ENCODE measurements around the gene PMM2. TPM values are rescaled to one million over a fixed set of nuclear protein-coding genes. Genes with fewer than 3 reads are reported as not detected.

PMM2 gene
- total RNA-seq, 1 experiment from 2014 or later: 58.4 TPM

DNA sequence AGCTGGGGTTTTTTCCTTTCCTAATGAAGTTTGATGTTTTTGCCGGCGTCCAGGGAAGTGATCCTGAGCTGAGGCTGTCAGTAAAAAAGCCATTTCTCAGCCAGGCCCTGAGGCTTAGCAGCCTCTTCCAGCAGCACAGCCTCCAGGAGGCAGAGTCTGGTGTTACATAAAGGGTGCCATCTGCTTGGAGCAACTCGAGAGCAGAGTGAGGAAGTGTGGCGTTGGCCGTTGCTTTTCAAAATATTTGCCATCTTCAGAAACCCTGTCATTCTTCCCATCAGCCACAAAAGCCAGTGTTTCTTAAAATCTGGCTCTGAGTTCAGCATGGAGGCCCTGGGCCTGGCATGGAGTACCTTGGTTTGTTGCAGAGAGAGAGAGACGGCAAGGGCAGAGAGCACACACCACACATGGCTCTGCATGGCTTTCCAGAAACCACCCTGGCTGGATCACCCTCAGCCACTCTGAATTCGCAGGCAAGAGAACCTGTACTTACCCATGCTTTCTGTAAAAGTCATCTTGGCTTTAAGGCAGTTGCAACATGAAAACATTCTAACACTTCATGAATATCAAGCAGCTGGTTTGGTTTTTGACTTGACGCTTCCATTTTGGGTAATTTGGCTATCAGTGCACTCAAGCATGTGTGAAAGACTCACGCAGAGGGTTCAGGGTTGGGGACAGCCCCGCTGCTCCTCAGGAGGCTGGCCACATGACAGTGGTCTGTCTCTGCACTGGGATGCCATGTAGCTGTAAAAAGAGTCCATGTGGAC is 21.0 kb downstream of the PMM2 start:
- no peak for TF ChIP-seq SIN3A (IDR thresholded peaks at IDR 0.05; ENCODE audit: borderline replicate concordance, insufficient read depth, low read depth, low read length)
- H3K9me3 ChIP-seq (ENCODE audit: control insufficient read depth, insufficient read depth, low read depth, low read length): no peaks in the 10 kb centered on the region
- no peak overlapping the region for H3K27ac ChIP-seq (ENCODE audit: low read length)
- ATAC-seq: no peak
- BruUV-seq (replicated peaks): no TSS peak
- ChIA-PET POLR2A (no interaction called here), CTCF (no interaction called here)
- H3K4me3 ChIP-seq (ENCODE audit: low read depth in 2 of 2, low read length in 2 of 2): no peak overlapping the region
- no peaks in the 10 kb centered on the region for H3K27me3 ChIP-seq (ENCODE audit: control insufficient read depth, insufficient read depth, low read length)
- no peaks in the 10 kb centered on the region for H3K4me1 ChIP-seq (ENCODE audit: control insufficient read depth, insufficient read depth, low read length)
- intact Hi-C loops (cut with micrococcal nuclease; ENCODE audit: unreplicated experiment): no loop called here
- DNase-seq (ENCODE audit: low read depth, low spot score): no peak
- H3K36me3 ChIP-seq (ENCODE audit: control insufficient read depth, insufficient read depth, low read length): peaks cover 10% of the 10 kb centered on the region; the same call in 1 of the 2 replicates
- in situ Hi-C loops (cut with HindIII; ENCODE audit: low pct_unique_long_range_greater_than_20kb, low sequenced_read_pairs): no loop called here

DNA sequence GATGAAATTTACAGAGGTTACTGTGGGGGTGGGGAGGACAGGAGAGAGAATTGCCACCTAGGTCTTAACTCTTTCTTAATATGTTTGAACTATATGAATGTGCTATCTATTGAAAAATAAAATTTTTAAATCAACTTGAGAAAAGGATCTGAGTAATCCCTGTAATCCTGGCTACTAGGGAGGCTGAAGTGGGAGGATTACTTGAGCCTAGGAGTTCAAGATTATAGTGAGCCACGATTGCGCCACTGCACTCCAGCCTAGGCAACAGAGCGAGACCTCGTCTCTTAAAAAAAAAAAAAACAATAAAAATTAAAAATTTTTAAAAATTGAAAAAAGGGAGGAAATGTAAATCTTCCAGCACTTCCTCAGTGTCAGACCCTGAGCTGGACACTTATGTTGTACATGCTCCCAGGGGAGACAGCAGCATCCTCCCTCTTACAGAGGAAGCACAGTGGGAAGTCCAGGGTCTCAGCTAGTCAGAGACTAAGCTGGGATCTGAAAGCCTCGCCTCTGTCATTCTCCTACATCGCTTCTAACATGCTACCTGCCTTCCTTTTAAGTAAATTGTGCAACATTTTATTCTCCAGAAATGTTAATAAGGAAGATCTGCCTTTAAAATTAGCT is 21.9 kb downstream of the PMM2 start:
- no peak overlapping the region for H3K4me3 ChIP-seq (ENCODE audit: low read depth in 2 of 2, low read length in 2 of 2)
- in situ Hi-C loops (cut with HindIII; ENCODE audit: low pct_unique_long_range_greater_than_20kb, low sequenced_read_pairs): no loop called here
- CTCF ChIA-PET: no interaction called here
- DNase-seq (ENCODE audit: low read depth, low spot score): no peak
- intact Hi-C loops (cut with micrococcal nuclease; ENCODE audit: unreplicated experiment): no loop called here
- peaks cover 15% of the 10 kb centered on the region; the same call in 1 of the 2 replicates for H3K36me3 ChIP-seq (ENCODE audit: control insufficient read depth, insufficient read depth, low read length)
- H3K4me1 ChIP-seq (ENCODE audit: control insufficient read depth, insufficient read depth, low read length): no peaks in the 10 kb centered on the region
- no peaks in the 10 kb centered on the region for H3K9me3 ChIP-seq (ENCODE audit: control insufficient read depth, insufficient read depth, low read depth, low read length)
- no peaks in the 10 kb centered on the region for H3K27me3 ChIP-seq (ENCODE audit: control insufficient read depth, insufficient read depth, low read length)
- BruUV-seq (replicated peaks): no TSS peak
- no peak for ATAC-seq
- TF ChIP-seq, protein P1, sequence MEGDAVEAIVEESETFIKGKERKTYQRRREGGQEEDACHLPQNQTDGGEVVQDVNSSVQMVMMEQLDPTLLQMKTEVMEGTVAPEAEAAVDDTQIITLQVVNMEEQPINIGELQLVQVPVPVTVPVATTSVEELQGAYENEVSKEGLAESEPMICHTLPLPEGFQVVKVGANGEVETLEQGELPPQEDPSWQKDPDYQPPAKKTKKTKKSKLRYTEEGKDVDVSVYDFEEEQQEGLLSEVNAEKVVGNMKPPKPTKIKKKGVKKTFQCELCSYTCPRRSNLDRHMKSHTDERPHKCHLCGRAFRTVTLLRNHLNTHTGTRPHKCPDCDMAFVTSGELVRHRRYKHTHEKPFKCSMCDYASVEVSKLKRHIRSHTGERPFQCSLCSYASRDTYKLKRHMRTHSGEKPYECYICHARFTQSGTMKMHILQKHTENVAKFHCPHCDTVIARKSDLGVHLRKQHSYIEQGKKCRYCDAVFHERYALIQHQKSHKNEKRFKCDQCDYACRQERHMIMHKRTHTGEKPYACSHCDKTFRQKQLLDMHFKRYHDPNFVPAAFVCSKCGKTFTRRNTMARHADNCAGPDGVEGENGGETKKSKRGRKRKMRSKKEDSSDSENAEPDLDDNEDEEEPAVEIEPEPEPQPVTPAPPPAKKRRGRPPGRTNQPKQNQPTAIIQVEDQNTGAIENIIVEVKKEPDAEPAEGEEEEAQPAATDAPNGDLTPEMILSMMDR (IDR thresholded peaks at IDR 0.05): no peak
- no peak for TF ChIP-seq TCF7L2 (IDR thresholded peaks at IDR 0.05; ENCODE audit: low read depth, low read length)
- TF ChIP-seq, protein P2, sequence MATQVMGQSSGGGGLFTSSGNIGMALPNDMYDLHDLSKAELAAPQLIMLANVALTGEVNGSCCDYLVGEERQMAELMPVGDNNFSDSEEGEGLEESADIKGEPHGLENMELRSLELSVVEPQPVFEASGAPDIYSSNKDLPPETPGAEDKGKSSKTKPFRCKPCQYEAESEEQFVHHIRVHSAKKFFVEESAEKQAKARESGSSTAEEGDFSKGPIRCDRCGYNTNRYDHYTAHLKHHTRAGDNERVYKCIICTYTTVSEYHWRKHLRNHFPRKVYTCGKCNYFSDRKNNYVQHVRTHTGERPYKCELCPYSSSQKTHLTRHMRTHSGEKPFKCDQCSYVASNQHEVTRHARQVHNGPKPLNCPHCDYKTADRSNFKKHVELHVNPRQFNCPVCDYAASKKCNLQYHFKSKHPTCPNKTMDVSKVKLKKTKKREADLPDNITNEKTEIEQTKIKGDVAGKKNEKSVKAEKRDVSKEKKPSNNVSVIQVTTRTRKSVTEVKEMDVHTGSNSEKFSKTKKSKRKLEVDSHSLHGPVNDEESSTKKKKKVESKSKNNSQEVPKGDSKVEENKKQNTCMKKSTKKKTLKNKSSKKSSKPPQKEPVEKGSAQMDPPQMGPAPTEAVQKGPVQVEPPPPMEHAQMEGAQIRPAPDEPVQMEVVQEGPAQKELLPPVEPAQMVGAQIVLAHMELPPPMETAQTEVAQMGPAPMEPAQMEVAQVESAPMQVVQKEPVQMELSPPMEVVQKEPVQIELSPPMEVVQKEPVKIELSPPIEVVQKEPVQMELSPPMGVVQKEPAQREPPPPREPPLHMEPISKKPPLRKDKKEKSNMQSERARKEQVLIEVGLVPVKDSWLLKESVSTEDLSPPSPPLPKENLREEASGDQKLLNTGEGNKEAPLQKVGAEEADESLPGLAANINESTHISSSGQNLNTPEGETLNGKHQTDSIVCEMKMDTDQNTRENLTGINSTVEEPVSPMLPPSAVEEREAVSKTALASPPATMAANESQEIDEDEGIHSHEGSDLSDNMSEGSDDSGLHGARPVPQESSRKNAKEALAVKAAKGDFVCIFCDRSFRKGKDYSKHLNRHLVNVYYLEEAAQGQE (IDR thresholded peaks at IDR 0.05; ENCODE audit: insufficient read depth in 1 of 2, low read depth in 2 of 2, low read length in 1 of 2): no peak
- no peak for TF ChIP-seq SIN3A (IDR thresholded peaks at IDR 0.05; ENCODE audit: borderline replicate concordance, insufficient read depth, low read depth, low read length)
- H3K27ac ChIP-seq (ENCODE audit: low read length): no peak overlapping the region
- POLR2A ChIA-PET: interaction anchor here (0.6 kb wide), 1 partner anchor 149 kb away, joined by 5 read pairs; no protein-coding TSS in a partner anchor

DNA sequence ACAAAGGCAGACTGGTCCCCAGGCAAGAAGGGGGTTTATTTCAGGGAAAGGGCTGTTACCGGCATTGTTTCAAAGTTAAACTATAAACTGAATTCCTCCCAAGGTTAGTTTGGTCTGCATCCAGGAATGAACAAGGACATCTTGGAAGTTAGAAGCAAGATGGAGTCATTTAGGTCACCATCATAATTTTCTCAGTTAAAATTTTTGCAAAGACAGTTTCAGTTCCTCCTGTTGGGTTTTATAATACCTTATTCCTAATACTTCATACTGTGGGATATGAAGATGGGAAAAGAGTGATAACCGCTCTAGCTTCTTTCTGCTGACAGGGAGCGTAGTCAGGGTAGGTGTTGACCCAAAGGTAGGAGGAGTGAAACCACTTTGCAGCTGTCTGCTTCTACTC is 24.8 kb downstream of the PMM2 start:
- Histone ChIP-seq H3K27me3 (ENCODE audit: control insufficient read depth, insufficient read depth, low read length) (no peaks in the 10 kb centered on the region), H3K4me3 (ENCODE audit: low read depth in 2 of 2, low read length in 2 of 2) (no peak overlapping the region), H3K36me3 (ENCODE audit: control insufficient read depth, insufficient read depth, low read length) (peaks cover 22% of the 10 kb centered on the region; the same call in 1 of the 2 replicates), H3K4me1 (ENCODE audit: control insufficient read depth, insufficient read depth, low read length) (no peaks in the 10 kb centered on the region), H3K9me3 (ENCODE audit: control insufficient read depth, insufficient read depth, low read depth, low read length) (no peaks in the 10 kb centered on the region), H3K27ac (ENCODE audit: low read length) (no peak overlapping the region)
- TF ChIP-seq, protein P2 (IDR thresholded peaks at IDR 0.05; ENCODE audit: insufficient read depth in 1 of 2, low read depth in 2 of 2, low read length in 1 of 2): no peak
- TF ChIP-seq, protein P1 (IDR thresholded peaks at IDR 0.05): no peak
- TF ChIP-seq TCF7L2 (IDR thresholded peaks at IDR 0.05; ENCODE audit: low read depth, low read length) (no peak), POLR2AphosphoS5 (IDR thresholded peaks at IDR 0.05; ENCODE audit: low read depth, low read length) (no peak)
- intact Hi-C loops (cut with micrococcal nuclease; ENCODE audit: unreplicated experiment) (no loop called here), in situ Hi-C loops (cut with HindIII; ENCODE audit: low pct_unique_long_range_greater_than_20kb, low sequenced_read_pairs) (no loop called here)
- DNase-seq (ENCODE audit: low read depth, low spot score) (no peak), ATAC-seq (peak; percentile 29; the same call in 1 of the 2 replicates)
- POLR2A ChIA-PET: no interaction called here
- CTCF ChIA-PET: no interaction called here
- no TSS peak for BruUV-seq (replicated peaks)
